ENCODE results near the gene FLT1.

- no peak for TF ChIP-seq YY1 (IDR thresholded peaks at IDR 0.05; ENCODE audit: insufficient read depth, insufficient replicate concordance, low read depth, low read length)
- TF ChIP-seq NFYC (CRISPR knock-in tag; IDR thresholded peaks at IDR 0.05) = no peak
- no peak for TF ChIP-seq JUNB (CRISPR knock-in tag; IDR thresholded peaks at IDR 0.05; ENCODE audit: borderline replicate concordance)
- no peak for TF ChIP-seq ZNF616 (CRISPR knock-in tag; IDR thresholded peaks at IDR 0.05; ENCODE audit: low read depth)
- no peak for TF ChIP-seq ZNF703 (CRISPR knock-in tag; IDR thresholded peaks at IDR 0.05; ENCODE audit: borderline replicate concordance)
Observed at GRCh38 chr13:28452755-28453154, 42.2 kb downstream of the FLT1 start.
